ENCODE measurements around the gene IGSF9. TPM values are rescaled to one million over a fixed set of nuclear protein-coding genes. Genes with fewer than 3 reads are reported as not detected.

Gene IGSF9
- total and polyA plus RNA-seq, 8 donors, result 0.83 to 5.4 (median 2.0) TPM

GRCh38 chr1:159927849-159928431 is 17.5 kb downstream of the IGSF9 start:
- no peak for TF ChIP-seq CTCF (IDR thresholded peaks at IDR 0.05)
- DNase-seq, result peak in 2 of 6 donors; percentile 59 to 75
- peaks cover 9 to 14% (median 11%) of the 10 kb centered on the region in 3 donors for H3K4me1 ChIP-seq
- H3K4me3 ChIP-seq, result peak overlapping the region in 1 of 4 donors; percentile 27
- intact Hi-C loops (cut with DNase I), result no loop called here
- no peak for ATAC-seq
- 75 to 78% methylated on average over 13 of the region's 13 CpGs for WGBS, 2 donors
- no peak for FAIRE-seq
- H3K9me3 ChIP-seq, result no peaks in the 10 kb centered on the region
- peak overlapping the region in 1 of 4 donors; percentile 39 for H3K27ac ChIP-seq
- H3K36me3 ChIP-seq, result no peaks in the 10 kb centered on the region
- H3K27me3 ChIP-seq, result no peaks in the 10 kb centered on the region

GRCh38 chr1:159927211-159927848 is 18.1 kb downstream of the IGSF9 start:
- Histone ChIP-seq H3K27ac (peak overlapping the region in 1 of 4 donors; percentile 94), H3K4me1 (peaks cover 15 to 17% (median 17%) of the 10 kb centered on the region in 3 donors), H3K27me3 (no peaks in the 10 kb centered on the region), H3K9me3 (no peaks in the 10 kb centered on the region), H3K36me3 (no peaks in the 10 kb centered on the region), H3K4me3 (no peak overlapping the region)
- no peak for TF ChIP-seq CTCF (IDR thresholded peaks at IDR 0.05)
- no peak for ATAC-seq
- no peak for FAIRE-seq
- DNase-seq, result peak in 1 of 6 donors; percentile 77
- intact Hi-C loops (cut with DNase I), result no loop called here
- 82 to 83% methylated on average over 16 of the region's 16 CpGs for WGBS, 2 donors

- intact Hi-C loops (cut with DNase I), result no loop called here
Measured at GRCh38 chr1:159925719-159926078, 19.7 kb downstream of the IGSF9 start.

GRCh38 chr1:159924791-159925718 is 20.4 kb downstream of the IGSF9 start, which contains the start of gene TAGLN2:
Gene TAGLN2, minus strand, starts transcription at chr1:159925507. Its CDS starts 4,998 bp downstream, at chr1:159920509.
- Histone ChIP-seq H3K4me3 (peak within 1 kb of the TSS; percentile 46 to 75 (median 67)), H3K4me1 (peaks cover 17 to 30% (median 23%) of the 10 kb centered on the region in 3 donors), H3K9me3 (no peaks in the 10 kb centered on the region), H3K36me3 (peaks cover 0 to 3% (median 1%) of the 10 kb centered on the region in 3 donors), H3K27ac (peak within 1 kb of the TSS; percentile 94 to 98 (median 96)), H3K27me3 (no peaks in the 10 kb centered on the region)
- intact Hi-C loops (cut with DNase I), result no loop called here
- FAIRE-seq, result no peak
- peak; percentile 89 to 95 (median 92) for DNase-seq
- 1% methylated on average over 57 to 58 of the region's 58 CpGs for WGBS, 2 donors
- ATAC-seq, result peak; percentile 58 to 77 (median 70)
- no peak for TF ChIP-seq CTCF (IDR thresholded peaks at IDR 0.05)

More at GRCh38 chr1:159925719-159926078, 19.7 kb downstream of the IGSF9 start:
- WGBS, 2 donors, result 4 to 5% methylated on average over 7 of the region's 7 CpGs
- peak overlapping the region; percentile 94 to 98 (median 96) for H3K27ac ChIP-seq
- no peak for FAIRE-seq
- DNase-seq, result peak in 4 of 6 donors; percentile 45 to 64 (median 55)
- peak overlapping the region; percentile 46 to 75 (median 67) for H3K4me3 ChIP-seq
- H3K27me3 ChIP-seq, result no peaks in the 10 kb centered on the region
- no peaks in the 10 kb centered on the region for H3K9me3 ChIP-seq
- peaks cover 17 to 30% (median 23%) of the 10 kb centered on the region in 3 donors for H3K4me1 ChIP-seq
- ATAC-seq, result peak in 1 of 4 donors; percentile 0
- TF ChIP-seq CTCF (IDR thresholded peaks at IDR 0.05), result no peak
- H3K36me3 ChIP-seq, result no peaks in the 10 kb centered on the region
